ENCODE data around the gene CNKSR3. TPM values are rescaled to one million over a fixed set of nuclear protein-coding genes. Genes with fewer than 3 reads are reported as not detected.

Gene CNKSR3
- total and polyA plus RNA-seq, 2 donors from 2014 or later, result 13.8 to 63.1 TPM

DNA sequence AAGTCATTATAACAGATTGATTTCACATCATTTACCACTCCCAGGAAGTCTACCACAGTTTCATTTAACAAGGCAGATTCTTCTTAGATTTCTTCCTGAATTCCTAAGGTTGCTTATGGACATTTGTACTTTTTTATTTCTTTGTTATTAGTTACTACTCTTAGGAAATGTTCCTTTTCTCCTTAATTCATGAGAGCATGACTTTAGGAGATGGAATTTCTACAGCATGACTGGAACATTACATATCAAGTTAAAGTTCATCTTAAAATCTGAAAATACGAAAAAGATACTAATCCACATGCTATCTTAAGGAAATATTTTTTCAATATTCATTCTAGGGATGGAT, 22.3 kb downstream of the CNKSR3 start:
- TF ChIP-seq, protein P1, sequence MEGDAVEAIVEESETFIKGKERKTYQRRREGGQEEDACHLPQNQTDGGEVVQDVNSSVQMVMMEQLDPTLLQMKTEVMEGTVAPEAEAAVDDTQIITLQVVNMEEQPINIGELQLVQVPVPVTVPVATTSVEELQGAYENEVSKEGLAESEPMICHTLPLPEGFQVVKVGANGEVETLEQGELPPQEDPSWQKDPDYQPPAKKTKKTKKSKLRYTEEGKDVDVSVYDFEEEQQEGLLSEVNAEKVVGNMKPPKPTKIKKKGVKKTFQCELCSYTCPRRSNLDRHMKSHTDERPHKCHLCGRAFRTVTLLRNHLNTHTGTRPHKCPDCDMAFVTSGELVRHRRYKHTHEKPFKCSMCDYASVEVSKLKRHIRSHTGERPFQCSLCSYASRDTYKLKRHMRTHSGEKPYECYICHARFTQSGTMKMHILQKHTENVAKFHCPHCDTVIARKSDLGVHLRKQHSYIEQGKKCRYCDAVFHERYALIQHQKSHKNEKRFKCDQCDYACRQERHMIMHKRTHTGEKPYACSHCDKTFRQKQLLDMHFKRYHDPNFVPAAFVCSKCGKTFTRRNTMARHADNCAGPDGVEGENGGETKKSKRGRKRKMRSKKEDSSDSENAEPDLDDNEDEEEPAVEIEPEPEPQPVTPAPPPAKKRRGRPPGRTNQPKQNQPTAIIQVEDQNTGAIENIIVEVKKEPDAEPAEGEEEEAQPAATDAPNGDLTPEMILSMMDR (IDR thresholded peaks at IDR 0.05; ENCODE audit: borderline replicate concordance, extremely low read depth, insufficient read depth), result no peak
- intact Hi-C loops (cut with DNase I), result no loop called here
- no peak for FAIRE-seq
- Histone ChIP-seq H3K4me3 (ENCODE audit: low read length in 3 of 3) (no peak overlapping the region), H3K9ac (ENCODE audit: low read length in 3 of 3) (no peak overlapping the region), H3K36me3 (ENCODE audit: control insufficient read depth in 2 of 3, insufficient read depth in 3 of 3, low read length in 3 of 3) (no peaks in the 10 kb centered on the region), H3K27me3 (ENCODE audit: control insufficient read depth, insufficient read depth, low read length) (no peaks in the 10 kb centered on the region), H3K9me3 (ENCODE audit: control insufficient read depth in 2 of 3, insufficient read depth in 1 of 3, low read length in 3 of 3) (no peaks in the 10 kb centered on the region), H3K4me1 (ENCODE audit: control insufficient read depth in 2 of 3, insufficient read depth in 2 of 3, low read depth in 1 of 3, low read length in 3 of 3) (peaks cover 7 to 37% (median 10%) of the 10 kb centered on the region in 3 donors), H3K27ac (ENCODE audit: low read depth in 2 of 2, low read length in 2 of 2) (no peak overlapping the region)
- DNase-seq, result no peak

DNA sequence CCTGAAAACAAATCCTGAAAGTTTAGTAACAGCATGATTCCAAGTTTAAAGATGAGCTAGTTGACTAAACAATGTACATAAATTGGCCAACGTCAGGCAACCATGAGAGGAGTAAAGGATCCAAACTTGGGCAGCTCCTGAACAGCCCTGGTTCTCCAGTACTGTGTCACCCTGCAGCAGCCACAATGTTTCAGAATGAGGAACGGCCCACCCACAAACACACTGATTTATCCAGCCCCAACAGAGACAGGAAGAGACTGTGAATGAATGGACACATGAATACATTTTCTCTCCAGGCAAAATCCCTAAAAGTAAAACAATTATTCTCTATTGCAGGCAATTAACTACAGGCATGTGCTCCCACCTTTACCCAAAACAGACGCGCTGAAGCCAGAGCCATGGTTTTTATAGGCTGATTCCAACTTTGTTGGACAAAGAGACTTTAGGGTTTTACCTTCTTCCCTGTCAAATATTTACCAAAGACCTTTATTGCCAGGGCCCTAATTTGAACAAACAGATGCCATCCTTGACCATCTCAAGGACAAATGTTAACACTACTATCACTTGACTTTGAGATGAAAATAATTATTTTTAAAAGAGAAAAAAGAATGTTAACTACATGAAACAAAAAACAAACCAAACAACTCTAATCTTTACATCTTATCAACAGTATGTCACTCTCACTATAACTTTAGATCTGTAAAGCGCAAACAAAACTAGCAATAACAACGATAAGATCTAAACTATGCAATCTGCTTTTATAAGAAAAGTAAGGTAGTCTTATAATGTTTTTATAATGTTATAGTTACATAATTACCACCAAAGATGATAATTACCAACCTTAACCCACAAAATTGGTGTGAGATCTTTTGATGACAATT, 22.9 kb downstream of the CNKSR3 start:
- H3K4me3 ChIP-seq (ENCODE audit: low read length in 3 of 3), result no peak overlapping the region
- peak overlapping the region in 1 of 3 donors; percentile 13 for H3K9ac ChIP-seq (ENCODE audit: low read length in 3 of 3)
- H3K36me3 ChIP-seq (ENCODE audit: control insufficient read depth in 2 of 3, insufficient read depth in 3 of 3, low read length in 3 of 3), result no peaks in the 10 kb centered on the region
- FAIRE-seq, result no peak
- H3K27ac ChIP-seq (ENCODE audit: low read depth in 2 of 2, low read length in 2 of 2), result no peak overlapping the region
- DNase-seq, result no peak
- TF ChIP-seq, protein P1 (IDR thresholded peaks at IDR 0.05; ENCODE audit: borderline replicate concordance, extremely low read depth, insufficient read depth), result no peak
- H3K4me1 ChIP-seq (ENCODE audit: control insufficient read depth in 2 of 3, insufficient read depth in 2 of 3, low read depth in 1 of 3, low read length in 3 of 3), result peaks cover 13 to 42% (median 13%) of the 10 kb centered on the region in 3 donors
- intact Hi-C loops (cut with DNase I), result no loop called here
- no peaks in the 10 kb centered on the region for H3K9me3 ChIP-seq (ENCODE audit: control insufficient read depth in 2 of 3, insufficient read depth in 1 of 3, low read length in 3 of 3)
- no peaks in the 10 kb centered on the region for H3K27me3 ChIP-seq (ENCODE audit: control insufficient read depth, insufficient read depth, low read length)

DNA sequence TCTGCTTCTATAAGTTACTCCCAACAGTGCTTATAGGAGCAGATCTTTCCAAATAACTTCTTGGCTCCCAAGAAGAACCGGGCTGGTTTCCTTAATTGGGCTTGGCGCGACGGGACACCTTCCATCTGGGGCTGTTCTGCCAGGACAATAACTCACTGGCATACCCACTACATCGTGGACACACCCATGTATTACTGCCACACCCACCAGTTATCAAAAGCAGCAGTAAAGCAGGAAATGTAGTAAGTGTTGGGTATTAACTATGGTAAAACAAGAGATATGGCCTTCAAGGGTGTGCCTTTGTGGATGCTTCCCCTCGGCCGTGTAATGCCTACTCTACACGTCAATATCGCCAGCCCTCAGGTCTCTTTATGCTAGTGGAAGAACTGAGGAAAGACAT, 24.7 kb downstream of the CNKSR3 start:
- FAIRE-seq (no peak), DNase-seq (no peak)
- Histone ChIP-seq H3K4me3 (ENCODE audit: low read length in 3 of 3) (no peak overlapping the region), H3K9me3 (ENCODE audit: control insufficient read depth in 2 of 3, insufficient read depth in 1 of 3, low read length in 3 of 3) (no peaks in the 10 kb centered on the region), H3K27me3 (ENCODE audit: control insufficient read depth, insufficient read depth, low read length) (no peaks in the 10 kb centered on the region), H3K4me1 (ENCODE audit: control insufficient read depth in 2 of 3, insufficient read depth in 2 of 3, low read depth in 1 of 3, low read length in 3 of 3) (peaks cover 10 to 36% (median 13%) of the 10 kb centered on the region in 3 donors), H3K27ac (ENCODE audit: low read depth in 2 of 2, low read length in 2 of 2) (no peak overlapping the region), H3K9ac (ENCODE audit: low read length in 3 of 3) (no peak overlapping the region), H3K36me3 (ENCODE audit: control insufficient read depth in 2 of 3, insufficient read depth in 3 of 3, low read length in 3 of 3) (no peaks in the 10 kb centered on the region)
- TF ChIP-seq, protein P1 (IDR thresholded peaks at IDR 0.05; ENCODE audit: borderline replicate concordance, extremely low read depth, insufficient read depth), result no peak
- intact Hi-C loops (cut with DNase I), result no loop called here

Measured in kidney (tissue), 14 donors.